Neuron (in vitro differentiated cells): Measurements from ENCODE around the gene FRS2.

Experiments used
- H2AFZ ChIP-seq: one replicate; pipeline ENCODE4 v1.6.1; 2013; ENCODE audit warnings: low read depth, mild to moderate bottlenecking, inconsistent platforms, low read length, moderate library complexity
- H3K27me3 ChIP-seq: one replicate; pipeline ENCODE4 v1.6.1; 2013; ENCODE audit warnings: low read length; ENCODE audit not compliant: insufficient read depth
- H3K36me3 ChIP-seq: one replicate; pipeline ENCODE4 v1.6.1; 2013; ENCODE audit warnings: low read length; ENCODE audit not compliant: insufficient read depth
- H3K4me1 ChIP-seq: one replicate; pipeline ENCODE4 v1.6.1; 2013; ENCODE audit warnings: low read length; ENCODE audit not compliant: insufficient read depth
- H3K4me3 ChIP-seq: 2 replicates; pipeline ENCODE4 v1.5.1; 2013; ENCODE audit warnings: mild to moderate bottlenecking, low read length, moderate library complexity
- H3K9me3 ChIP-seq: one replicate; pipeline ENCODE4 v1.6.1; 2013; ENCODE audit warnings: low read length

The FRS2 gene

DNA sequence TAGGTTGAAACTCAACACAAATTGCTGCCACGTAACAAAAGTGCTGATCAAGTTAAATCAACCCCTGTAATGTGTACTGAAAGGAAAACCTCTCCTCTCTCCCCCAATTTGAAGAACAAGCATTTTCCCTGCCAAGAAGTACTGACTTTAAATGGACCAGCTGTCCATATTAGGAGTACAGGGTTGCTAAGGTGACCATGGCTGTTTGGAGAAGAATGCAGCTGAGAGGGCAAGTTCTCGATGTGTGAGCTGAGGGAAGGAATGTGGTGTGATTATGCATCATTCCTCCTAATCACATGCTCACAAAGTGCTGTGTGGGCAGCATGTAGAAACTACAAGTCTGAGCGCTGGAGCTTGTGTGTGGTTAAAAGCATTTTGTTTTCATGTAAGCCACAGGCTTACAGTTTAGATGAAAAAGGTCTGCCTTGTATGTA is 64.2 kb downstream of the FRS2 start:
- no peaks in the 10 kb centered on the region for H3K27me3 ChIP-seq
- peaks cover 8% of the 10 kb centered on the region for H3K36me3 ChIP-seq
- peaks cover 6% of the 10 kb centered on the region for H3K9me3 ChIP-seq
- H2AFZ ChIP-seq: no peak overlapping the region
- H3K4me1 ChIP-seq: peaks cover 32% of the 10 kb centered on the region
- peak overlapping the region; percentile 18 for H3K4me3 ChIP-seq

DNA sequence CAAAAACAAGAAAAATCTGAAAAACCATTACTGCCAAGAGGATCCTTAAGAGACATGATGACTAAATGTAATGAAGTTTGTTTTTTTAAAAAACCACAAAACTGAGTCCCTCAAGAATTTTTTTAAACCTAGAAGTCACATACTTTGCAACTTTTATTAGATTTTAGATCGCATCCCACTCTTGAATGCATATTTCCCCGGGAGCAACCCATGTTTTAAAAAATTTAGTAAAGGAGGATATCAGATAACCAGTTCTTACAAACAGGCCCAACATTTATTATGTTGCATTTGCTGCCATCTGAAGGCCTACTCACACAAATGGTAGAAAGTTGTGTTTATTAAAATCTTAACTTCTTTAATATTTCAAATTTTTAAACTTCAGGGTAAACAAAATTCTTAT is 70.8 kb downstream of the FRS2 start:
- peaks cover 8% of the 10 kb centered on the region for H3K9me3 ChIP-seq
- H3K36me3 ChIP-seq: peaks cover 17% of the 10 kb centered on the region
- H3K4me1 ChIP-seq: peaks cover 3% of the 10 kb centered on the region
- no peak overlapping the region for H2AFZ ChIP-seq
- H3K27me3 ChIP-seq: no peaks in the 10 kb centered on the region
- no peak overlapping the region for H3K4me3 ChIP-seq

DNA sequence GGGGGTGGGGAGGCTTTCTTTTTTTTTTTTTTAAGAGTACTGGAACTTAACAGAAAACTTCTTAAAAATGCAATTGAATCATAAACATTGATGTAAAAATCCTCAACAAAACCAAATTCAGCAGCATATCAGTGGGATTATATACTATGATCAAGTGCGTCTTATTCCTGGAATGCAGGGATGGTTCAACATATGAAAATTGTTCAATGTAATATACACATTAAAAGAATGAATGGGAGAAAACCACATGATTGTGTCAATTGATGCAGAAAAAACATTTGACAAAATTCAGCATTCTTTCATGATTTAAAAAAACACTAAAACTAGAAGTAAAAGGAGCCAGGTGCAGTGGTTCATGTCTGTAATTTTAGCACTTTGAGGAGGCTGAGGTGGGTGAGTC is 73.9 kb downstream of the FRS2 start:
- H3K9me3 ChIP-seq: peaks cover 4% of the 10 kb centered on the region
- peaks cover 15% of the 10 kb centered on the region for H3K36me3 ChIP-seq
- no peak overlapping the region for H2AFZ ChIP-seq
- H3K4me3 ChIP-seq: no peak overlapping the region
- H3K27me3 ChIP-seq: no peaks in the 10 kb centered on the region
- no peaks in the 10 kb centered on the region for H3K4me1 ChIP-seq

DNA sequence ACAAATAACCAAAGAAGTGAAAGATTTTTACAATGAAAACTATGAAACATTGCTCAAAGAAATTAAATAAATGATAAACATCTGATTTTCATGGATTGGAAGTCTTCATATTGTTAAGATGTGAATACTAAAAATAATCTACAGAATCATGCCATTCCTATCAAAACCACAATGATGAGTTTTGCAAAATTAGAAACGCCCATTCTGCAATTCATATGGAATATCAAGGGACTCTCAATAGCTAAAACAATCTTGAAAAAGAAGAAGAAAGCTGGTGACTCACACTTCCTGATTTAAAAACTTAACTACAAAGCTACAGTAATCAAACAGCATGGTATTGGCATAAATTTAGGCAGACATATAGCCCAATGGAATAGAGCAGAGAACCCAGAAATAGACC is 74.9 kb downstream of the FRS2 start:
- Histone ChIP-seq H3K36me3 (peaks cover 15% of the 10 kb centered on the region), H3K4me1 (no peaks in the 10 kb centered on the region), H3K9me3 (peaks cover 4% of the 10 kb centered on the region), H3K4me3 (no peak overlapping the region), H3K27me3 (no peaks in the 10 kb centered on the region), H2AFZ (no peak overlapping the region)

DNA sequence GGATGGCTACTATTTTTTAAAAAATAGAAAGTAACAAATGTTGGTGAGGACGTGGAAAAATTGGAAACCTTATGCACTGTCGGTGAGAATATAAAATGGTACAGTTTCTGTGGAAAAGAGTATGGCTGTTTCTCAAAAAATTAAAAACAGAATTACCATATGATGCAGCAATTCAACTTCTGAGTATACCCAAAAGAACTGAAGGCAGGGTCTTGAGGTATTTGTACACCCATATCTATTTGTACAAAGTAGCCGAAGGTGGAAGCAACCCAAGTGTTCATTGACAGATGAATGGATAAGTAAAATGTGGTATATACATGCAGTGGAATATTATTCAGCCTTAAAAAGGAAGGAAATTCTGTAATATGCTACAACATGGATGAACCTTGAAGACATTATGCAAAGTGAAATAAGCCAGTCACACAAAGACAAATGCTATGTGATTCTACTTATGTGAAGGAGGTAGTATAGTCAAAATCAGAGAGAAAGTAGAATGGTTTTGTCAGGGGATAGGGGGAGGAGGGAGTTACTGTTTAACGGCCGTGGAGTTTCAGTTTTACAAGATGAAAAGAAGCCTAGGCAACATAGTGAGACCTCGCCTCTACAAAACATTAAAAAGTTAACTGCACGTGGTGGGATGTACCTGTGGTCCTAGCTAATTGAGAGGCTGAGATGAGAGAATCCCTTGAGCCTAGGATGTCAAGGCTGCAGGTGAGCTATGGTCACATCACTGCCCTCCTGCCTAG is 76.7 kb downstream of the FRS2 start:
- Histone ChIP-seq H2AFZ (no peak overlapping the region), H3K27me3 (no peaks in the 10 kb centered on the region), H3K36me3 (peaks cover 7% of the 10 kb centered on the region), H3K4me1 (no peaks in the 10 kb centered on the region), H3K4me3 (no peak overlapping the region), H3K9me3 (peaks cover 4% of the 10 kb centered on the region)

DNA sequence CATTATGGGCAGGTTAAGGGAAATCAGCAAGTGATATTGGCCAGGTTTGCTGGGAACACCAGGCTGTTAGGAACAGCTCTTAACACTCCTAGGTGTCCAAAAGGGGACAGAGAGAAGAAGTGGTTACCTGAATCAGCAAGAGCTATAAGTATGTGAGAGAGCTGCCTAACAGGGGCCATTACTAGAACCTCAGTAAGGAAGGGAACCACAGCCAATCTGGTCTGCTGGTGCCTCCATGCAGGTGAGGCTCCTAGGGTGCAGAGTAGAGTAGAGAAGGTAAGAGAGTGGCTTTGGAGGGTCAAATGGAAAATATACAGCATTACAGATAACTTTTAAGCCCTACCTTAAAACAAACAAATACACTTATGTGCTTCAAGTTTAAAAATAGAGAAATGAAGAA is 78.5 kb downstream of the FRS2 start:
- peaks cover under 1% of the 10 kb centered on the region for H3K9me3 ChIP-seq
- no peak overlapping the region for H2AFZ ChIP-seq
- H3K36me3 ChIP-seq: no peaks in the 10 kb centered on the region
- no peak overlapping the region for H3K4me3 ChIP-seq
- no peaks in the 10 kb centered on the region for H3K27me3 ChIP-seq
- no peaks in the 10 kb centered on the region for H3K4me1 ChIP-seq

DNA sequence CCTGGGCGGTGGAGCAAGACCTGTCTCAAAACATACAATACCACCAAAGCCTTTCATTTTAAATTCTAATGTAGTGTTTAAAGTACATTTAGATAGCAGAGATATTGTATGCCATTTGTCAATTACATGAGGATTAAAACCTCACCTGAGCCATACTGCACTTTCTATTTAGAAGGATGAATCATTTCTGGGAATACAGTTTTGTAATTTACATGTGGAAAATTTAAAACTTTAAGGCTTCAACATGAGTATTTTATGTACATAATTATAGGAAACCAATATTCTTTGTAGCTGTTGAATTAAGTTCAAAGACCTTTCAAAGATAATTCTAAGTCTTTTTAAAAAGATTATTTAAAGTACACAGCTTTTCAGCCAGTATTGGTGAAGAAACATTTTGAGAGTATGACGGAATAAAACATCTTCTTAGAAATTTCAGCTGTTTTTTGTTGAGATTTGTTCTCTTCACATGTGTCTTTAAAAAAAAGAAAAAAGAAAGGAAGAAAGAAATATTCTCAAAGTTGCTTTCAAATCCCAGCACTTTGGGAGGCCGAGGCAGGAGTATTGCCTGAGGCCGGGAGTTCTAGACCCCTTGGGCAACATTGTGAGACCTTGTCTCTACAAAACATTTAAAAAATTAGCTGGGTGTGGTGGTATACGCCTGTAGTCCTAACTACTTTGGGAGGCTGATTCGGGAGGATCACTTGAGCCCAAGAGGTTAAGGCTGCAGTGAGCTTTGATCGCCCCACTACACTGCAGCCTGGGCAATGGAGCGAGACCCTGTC is 80.6 kb downstream of the FRS2 start:
- no peaks in the 10 kb centered on the region for H3K9me3 ChIP-seq
- no peaks in the 10 kb centered on the region for H3K4me1 ChIP-seq
- no peaks in the 10 kb centered on the region for H3K27me3 ChIP-seq
- H3K4me3 ChIP-seq: no peak overlapping the region
- no peak overlapping the region for H2AFZ ChIP-seq
- no peaks in the 10 kb centered on the region for H3K36me3 ChIP-seq

DNA sequence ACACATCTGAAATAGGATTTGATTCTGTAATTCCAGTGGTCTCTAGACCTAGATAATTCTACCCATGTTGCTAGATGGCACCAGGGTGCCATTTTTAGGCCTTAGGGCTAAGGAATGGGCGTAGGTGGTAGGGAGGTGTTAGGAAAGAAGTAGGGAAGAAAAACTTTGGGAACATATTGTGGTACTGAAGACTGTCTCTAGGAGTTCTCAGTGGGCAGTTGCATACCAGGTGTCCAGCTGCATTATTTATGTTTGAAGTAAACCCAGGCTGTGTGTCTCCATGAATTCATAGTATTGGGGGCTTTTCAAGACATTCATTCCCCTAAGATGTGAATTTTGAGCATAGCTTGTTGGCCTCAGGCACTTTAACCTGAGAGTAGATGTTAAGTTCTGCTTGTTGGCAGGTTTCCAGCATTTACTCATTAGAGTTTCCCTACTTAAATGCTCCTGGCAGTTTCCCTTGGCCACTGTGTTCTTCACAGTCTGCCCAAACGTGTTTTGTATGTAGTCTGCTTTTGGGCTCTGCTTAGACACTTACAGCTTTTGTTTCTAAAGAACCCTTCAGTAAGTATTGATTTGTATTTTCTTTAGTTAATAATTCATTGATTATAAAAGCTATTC is 83.5 kb downstream of the FRS2 start:
- no peak overlapping the region for H2AFZ ChIP-seq
- no peak overlapping the region for H3K4me3 ChIP-seq
- H3K36me3 ChIP-seq: peaks cover 2% of the 10 kb centered on the region
- H3K27me3 ChIP-seq: no peaks in the 10 kb centered on the region
- H3K9me3 ChIP-seq: no peaks in the 10 kb centered on the region
- peaks cover 3% of the 10 kb centered on the region for H3K4me1 ChIP-seq

DNA sequence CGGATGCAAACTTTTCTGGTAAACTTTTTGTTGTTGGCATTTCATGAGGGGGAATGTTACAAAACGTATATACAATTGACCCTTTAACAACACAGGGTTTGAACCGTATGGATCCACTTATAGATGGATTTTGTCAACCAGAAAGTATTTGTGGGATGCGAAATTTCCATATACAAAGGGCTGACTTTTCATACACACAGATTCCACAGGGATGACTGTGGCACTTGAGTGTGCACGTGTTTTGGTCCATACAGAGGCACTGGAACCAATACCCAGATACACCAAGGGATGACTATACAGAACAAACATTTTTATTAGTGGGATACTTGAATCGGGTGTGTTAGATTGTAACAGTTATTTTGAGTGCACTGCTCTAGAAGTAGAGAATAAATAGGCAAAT is 85.3 kb downstream of the FRS2 start:
- Histone ChIP-seq H3K27me3 (no peaks in the 10 kb centered on the region), H3K4me1 (peaks cover 3% of the 10 kb centered on the region), H3K36me3 (peaks cover 2% of the 10 kb centered on the region), H2AFZ (no peak overlapping the region), H3K9me3 (no peaks in the 10 kb centered on the region), H3K4me3 (no peak overlapping the region)

DNA sequence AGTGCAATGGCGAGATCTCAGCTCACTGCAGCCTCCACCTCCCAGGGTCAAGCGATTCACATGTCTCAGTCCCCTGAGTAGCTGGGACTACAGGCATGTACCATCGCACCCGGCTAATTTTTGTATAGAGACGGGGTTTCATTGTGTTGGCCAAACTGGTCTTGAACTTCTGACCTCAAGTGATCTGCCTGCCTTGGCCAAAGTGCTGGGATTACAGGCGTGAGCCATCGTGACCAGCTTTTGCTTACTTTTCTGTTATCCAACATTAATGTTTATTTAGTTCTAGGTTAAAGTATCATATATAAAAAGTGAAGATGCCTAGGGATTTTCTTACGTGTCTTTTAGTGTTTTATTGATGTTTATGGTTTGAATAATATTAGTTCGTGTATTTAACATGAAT is 86.2 kb downstream of the FRS2 start:
- no peak overlapping the region for H3K4me3 ChIP-seq
- no peaks in the 10 kb centered on the region for H3K27me3 ChIP-seq
- no peak overlapping the region for H2AFZ ChIP-seq
- no peaks in the 10 kb centered on the region for H3K9me3 ChIP-seq
- H3K36me3 ChIP-seq: peaks cover 2% of the 10 kb centered on the region
- H3K4me1 ChIP-seq: peaks cover 3% of the 10 kb centered on the region

DNA sequence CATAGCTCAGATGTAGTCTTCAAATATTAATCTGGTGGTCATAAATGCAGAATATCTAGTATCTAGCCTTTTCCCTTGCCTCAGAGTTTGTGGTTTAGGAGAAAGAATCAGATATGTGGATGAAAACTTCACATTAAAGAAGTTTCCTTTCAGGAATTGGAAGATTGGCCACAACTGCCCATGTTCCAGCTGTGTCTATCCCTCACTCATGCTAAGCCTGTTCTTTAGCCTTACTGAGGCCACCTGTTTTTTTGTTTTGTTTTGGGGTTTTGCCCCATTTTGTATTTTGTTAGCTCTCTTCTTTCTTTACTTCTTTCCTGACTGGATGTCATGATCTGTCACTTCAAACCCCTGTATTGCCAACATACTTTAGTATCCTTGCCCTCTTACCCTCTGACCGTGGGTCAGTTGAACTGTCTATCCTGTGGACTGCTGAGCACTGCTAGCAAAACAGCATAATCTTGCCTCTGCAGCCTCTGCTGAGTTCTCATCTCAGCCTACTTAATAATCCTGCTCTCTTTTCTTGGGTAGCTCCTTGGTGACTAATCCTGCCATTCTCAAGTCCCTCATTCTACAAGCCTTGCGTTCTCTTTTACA is 93.1 kb downstream of the FRS2 start:
- H3K4me3 ChIP-seq: no peak overlapping the region
- H3K36me3 ChIP-seq: peaks cover 25% of the 10 kb centered on the region
- no peak overlapping the region for H2AFZ ChIP-seq
- H3K9me3 ChIP-seq: no peaks in the 10 kb centered on the region
- no peaks in the 10 kb centered on the region for H3K27me3 ChIP-seq
- no peaks in the 10 kb centered on the region for H3K4me1 ChIP-seq

DNA sequence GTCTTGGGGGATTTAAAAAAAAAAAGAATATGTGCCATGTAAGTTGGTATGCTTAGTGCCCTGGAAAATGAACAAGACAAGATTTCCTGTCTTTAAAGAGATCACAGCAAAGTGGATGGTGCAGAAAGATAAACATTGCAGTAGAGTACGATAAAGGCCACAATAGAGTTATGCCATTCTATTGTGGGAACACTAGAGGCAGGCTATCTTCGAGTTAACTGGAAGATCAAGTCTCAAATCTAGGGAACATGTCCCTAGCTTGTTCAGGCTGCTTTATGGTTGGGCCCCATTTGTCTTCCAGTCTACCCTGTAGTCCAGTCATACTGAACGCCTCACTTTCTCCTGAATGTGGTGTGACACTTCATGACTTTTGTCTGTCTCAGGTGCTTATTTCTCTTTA is 96.4 kb downstream of the FRS2 start:
- Histone ChIP-seq H3K9me3 (no peaks in the 10 kb centered on the region), H3K4me3 (no peak overlapping the region), H3K27me3 (no peaks in the 10 kb centered on the region), H2AFZ (no peak overlapping the region), H3K36me3 (peaks cover 28% of the 10 kb centered on the region), H3K4me1 (no peaks in the 10 kb centered on the region)

DNA sequence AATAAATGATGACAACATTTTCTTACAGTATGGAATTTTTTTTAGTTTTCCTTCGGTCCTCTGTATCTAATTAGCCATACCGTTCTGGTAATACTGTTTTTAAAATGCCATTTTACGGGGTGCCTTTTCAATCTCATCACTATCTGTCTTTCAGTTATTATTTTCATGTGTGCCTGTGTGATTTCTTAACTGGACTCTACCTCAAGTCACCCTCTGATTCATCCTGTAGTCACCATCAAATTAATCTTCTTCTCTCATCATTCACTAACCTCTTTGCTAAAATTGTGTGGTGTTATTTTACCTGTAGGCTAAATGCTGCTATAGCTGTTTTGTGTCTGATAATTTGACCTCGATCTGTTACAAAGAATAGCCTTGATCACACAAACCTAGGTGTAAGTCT is 99.0 kb downstream of the FRS2 start:
- Histone ChIP-seq H3K4me3 (no peak overlapping the region), H3K9me3 (no peaks in the 10 kb centered on the region), H3K4me1 (no peaks in the 10 kb centered on the region), H3K36me3 (peaks cover 33% of the 10 kb centered on the region), H2AFZ (no peak overlapping the region), H3K27me3 (no peaks in the 10 kb centered on the region)
